ENCODE measurements around the gene CHSY1. TPM values are rescaled to one million over a fixed set of nuclear protein-coding genes. Genes with fewer than 3 reads are reported as not detected.

CHSY1 gene
- total and polyA plus RNA-seq, 2 of the 13 experiments (the other 11 are each of a cell fraction or from before 2014, with no cell fraction given): 13.3 to 13.7 TPM

DNA sequence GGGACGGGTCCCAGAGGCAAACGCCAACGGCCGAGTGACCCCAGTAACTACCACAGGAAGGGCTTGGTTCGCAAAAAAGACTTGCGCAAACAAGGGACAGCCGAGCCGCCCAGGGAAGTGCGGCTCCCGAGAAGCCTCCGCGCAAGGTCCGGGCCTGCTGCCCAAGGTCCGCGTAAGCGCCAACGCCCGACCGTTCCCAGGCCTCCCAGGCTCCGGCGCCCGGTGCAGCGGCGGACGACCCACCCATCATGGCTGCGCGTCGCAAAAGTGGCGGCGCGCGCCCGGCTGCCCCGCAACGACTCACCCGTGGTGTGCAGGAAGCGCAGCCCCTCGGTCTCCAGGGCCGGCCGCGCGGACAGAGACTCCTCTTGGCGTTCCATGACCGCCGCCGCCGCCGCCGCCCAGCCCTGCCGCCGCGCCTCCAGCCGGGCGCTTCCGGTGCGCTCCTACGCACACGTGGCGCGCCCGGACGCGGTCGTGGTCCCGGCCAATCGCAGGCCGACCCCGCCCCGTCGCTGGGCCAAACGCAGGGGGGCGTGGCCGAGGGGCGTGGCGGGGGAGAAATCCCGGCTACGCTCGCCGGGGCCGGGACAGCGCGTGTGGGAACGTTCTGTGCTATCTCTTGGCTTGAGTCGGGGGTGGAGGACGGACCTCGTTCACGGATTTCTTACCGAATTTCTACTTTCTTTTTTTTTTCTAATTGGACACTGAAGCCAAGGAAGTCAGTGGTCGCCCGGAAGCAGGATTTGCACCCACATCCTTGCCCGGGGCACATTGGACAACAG is 25.4 kb upstream of the CHSY1 start, which contains the start of gene SELENOS (continued):
- TF ChIP-seq, protein P1, sequence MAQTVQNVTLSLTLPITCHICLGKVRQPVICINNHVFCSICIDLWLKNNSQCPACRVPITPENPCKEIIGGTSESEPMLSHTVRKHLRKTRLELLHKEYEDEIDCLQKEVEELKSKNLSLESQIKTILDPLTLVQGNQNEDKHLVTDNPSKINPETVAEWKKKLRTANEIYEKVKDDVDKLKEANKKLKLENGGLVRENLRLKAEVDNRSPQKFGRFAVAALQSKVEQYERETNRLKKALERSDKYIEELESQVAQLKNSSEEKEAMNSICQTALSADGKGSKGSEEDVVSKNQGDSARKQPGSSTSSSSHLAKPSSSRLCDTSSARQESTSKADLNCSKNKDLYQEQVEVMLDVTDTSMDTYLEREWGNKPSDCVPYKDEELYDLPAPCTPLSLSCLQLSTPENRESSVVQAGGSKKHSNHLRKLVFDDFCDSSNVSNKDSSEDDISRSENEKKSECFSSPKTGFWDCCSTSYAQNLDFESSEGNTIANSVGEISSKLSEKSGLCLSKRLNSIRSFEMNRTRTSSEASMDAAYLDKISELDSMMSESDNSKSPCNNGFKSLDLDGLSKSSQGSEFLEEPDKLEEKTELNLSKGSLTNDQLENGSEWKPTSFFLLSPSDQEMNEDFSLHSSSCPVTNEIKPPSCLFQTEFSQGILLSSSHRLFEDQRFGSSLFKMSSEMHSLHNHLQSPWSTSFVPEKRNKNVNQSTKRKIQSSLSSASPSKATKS (CRISPR knock-in tag; IDR thresholded peaks at IDR 0.05): no peak
- peak; percentile 92; the same call in 1 of the 2 replicates for TF ChIP-seq ZNF556 (CRISPR knock-in tag; IDR thresholded peaks at IDR 0.05; ENCODE audit: borderline replicate concordance)
- TF ChIP-seq ZFY (CRISPR knock-in tag; IDR thresholded peaks at IDR 0.05): peak; percentile 96
- no peak for TF ChIP-seq MBNL3 (CRISPR knock-in tag; conservative IDR thresholded peaks at IDR 0.05)
- no peak for TF ChIP-seq ZNF780A (CRISPR knock-in tag; IDR thresholded peaks at IDR 0.05)
- no peak for TF ChIP-seq HMGA1 (CRISPR knock-in tag; conservative IDR thresholded peaks at IDR 0.05)
- TF ChIP-seq PITX1 (CRISPR knock-in tag; IDR thresholded peaks at IDR 0.05): no peak
- no peak for TF ChIP-seq ZNF263 (CRISPR knock-in tag; IDR thresholded peaks at IDR 0.05)
- peak; percentile 93 for TF ChIP-seq RBFOX2 (IDR thresholded peaks at IDR 0.05; ENCODE audit: low read depth, low read length)
- no peak for TF ChIP-seq DPF2 (CRISPR knock-in tag; IDR thresholded peaks at IDR 0.05; ENCODE audit: borderline replicate concordance, low read depth)
- TF ChIP-seq STAG1 (CRISPR knock-in tag; IDR thresholded peaks at IDR 0.05): no peak
- TF ChIP-seq, protein P2, sequence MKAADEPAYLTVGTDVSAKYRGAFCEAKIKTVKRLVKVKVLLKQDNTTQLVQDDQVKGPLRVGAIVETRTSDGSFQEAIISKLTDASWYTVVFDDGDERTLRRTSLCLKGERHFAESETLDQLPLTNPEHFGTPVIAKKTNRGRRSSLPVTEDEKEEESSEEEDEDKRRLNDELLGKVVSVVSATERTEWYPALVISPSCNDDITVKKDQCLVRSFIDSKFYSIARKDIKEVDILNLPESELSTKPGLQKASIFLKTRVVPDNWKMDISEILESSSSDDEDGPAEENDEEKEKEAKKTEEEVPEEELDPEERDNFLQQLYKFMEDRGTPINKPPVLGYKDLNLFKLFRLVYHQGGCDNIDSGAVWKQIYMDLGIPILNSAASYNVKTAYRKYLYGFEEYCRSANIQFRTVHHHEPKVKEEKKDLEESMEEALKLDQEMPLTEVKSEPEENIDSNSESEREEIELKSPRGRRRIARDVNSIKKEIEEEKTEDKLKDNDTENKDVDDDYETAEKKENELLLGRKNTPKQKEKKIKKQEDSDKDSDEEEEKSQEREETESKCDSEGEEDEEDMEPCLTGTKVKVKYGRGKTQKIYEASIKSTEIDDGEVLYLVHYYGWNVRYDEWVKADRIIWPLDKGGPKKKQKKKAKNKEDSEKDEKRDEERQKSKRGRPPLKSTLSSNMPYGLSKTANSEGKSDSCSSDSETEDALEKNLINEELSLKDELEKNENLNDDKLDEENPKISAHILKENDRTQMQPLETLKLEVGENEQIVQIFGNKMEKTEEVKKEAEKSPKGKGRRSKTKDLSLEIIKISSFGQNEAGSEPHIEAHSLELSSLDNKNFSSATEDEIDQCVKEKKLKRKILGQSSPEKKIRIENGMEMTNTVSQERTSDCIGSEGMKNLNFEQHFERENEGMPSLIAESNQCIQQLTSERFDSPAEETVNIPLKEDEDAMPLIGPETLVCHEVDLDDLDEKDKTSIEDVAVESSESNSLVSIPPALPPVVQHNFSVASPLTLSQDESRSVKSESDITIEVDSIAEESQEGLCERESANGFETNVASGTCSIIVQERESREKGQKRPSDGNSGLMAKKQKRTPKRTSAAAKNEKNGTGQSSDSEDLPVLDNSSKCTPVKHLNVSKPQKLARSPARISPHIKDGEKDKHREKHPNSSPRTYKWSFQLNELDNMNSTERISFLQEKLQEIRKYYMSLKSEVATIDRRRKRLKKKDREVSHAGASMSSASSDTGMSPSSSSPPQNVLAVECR (CRISPR knock-in tag; IDR thresholded peaks at IDR 0.05; ENCODE audit: borderline replicate concordance): peak; percentile 98
- peak; percentile 80; the same call in 1 of the 2 replicates for TF ChIP-seq TOPORS (CRISPR knock-in tag; IDR thresholded peaks at IDR 0.05)
- TF ChIP-seq, protein P3, sequence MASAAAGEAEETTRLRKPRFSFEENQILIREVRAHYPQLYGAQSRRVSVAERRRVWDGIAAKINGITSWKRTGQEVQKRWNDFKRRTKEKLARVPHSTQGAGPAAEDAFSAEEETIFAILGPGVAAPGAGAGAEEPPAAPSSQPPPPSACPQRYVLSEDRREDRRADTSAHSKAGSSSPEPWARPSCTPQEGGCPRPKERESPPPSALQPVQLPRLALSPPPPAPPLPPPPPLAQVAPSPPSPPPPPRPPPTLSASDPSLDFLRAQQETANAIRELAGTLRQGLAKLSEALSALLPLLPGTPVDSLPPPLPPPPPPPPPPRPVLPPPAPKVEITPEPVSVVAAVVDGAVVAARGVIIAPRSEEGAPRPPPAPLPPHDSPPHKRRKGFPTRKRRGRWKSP (CRISPR knock-in tag; IDR thresholded peaks at IDR 0.05): peak; percentile 72; the same call in 1 of the 2 replicates
- no peak for TF ChIP-seq ZNF570 (CRISPR knock-in tag; IDR thresholded peaks at IDR 0.05; ENCODE audit: borderline replicate concordance)
- no peak for TF ChIP-seq ZNF577 (CRISPR knock-in tag; IDR thresholded peaks at IDR 0.05; ENCODE audit: borderline replicate concordance, low read depth)
- TF ChIP-seq ZFP90 (CRISPR knock-in tag; IDR thresholded peaks at IDR 0.05; ENCODE audit: borderline replicate concordance): peak; percentile 89; the same call in 1 of the 2 replicates
- no peak for TF ChIP-seq ZNF282 (IDR thresholded peaks at IDR 0.05; ENCODE audit: partially characterized antibody)
- TF ChIP-seq ZFP1 (CRISPR knock-in tag; IDR thresholded peaks at IDR 0.05): no peak
- TF ChIP-seq ZNF124 (CRISPR knock-in tag; IDR thresholded peaks at IDR 0.05): no peak
- peak; percentile 46; the same call in 1 of the 2 replicates for TF ChIP-seq KDM2A (CRISPR knock-in tag; IDR thresholded peaks at IDR 0.05; ENCODE audit: borderline replicate concordance, low read depth)

All from HepG2 (cell line).